Measurements from ENCODE around the gene NAA25. TPM values are rescaled to one million over a fixed set of nuclear protein-coding genes. Genes with fewer than 3 reads are reported as not detected.

The NAA25 gene
- total and polyA plus RNA-seq, 2 donors (not counting 1 experiment from before 2014, with no cell fraction given), result 5.9 to 40.8 TPM

DNA sequence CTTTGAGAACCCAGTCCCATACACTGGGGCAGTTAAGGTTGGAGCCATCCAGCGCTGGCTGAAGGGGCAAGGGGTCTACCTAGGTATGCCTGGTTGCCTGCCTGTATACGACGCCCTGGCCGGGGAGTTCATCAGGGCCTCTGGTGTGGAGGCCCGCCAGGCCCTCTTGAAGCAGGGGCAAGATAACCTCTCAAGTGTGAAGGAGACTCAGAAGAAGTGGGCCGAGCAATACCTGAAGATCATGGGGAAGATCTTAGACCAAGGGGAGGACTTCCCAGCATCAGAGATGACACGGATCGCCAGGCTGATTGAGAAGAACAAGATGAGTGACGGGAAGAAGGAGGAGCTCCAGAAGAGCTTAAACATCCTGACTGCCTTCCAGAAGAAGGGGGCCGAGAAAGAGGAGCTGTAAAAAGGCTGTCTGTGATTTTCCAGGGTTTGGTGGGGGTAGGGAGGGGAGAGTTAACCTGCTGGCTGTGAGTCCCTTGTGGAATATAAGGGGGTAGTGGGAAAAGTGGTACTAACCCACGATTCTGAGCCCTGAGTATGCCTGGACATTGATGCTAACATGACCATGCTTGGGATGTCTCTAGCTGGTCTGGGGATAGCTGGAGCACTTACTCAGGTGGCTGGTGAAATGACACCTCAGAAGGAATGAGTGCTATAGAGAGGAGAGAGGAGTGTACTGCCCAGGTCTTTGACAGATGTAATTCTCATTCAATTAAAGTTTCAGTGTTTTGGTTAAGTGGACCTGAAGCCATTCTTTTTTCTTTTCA, 86.2 kb downstream of the NAA25 start:
- Mint-ChIP-seq H3K27ac (peak overlapping the region; percentile 61), H3K9me3 (ENCODE audit: insufficient read depth) (no peaks in the 10 kb centered on the region), H3K27me3 (no peaks in the 10 kb centered on the region), H3K4me1 (peaks cover 61% of the 10 kb centered on the region), H3K4me3 (no peak overlapping the region)
- intact Hi-C loops (cut with micrococcal nuclease), result no loop called here
- Histone ChIP-seq H3K27me3 (replicated peaks in 1 of 4; ENCODE audit: control extremely low read depth in 1 of 4, control insufficient read depth in 3 of 4, insufficient read depth in 4 of 4, low read length in 3 of 4) (no peaks in the 10 kb centered on the region), H3K4me3 (ENCODE audit: control extremely low read depth in 1 of 5, extremely low read depth in 1 of 5, insufficient read depth in 1 of 5, low read depth in 2 of 5, low read length in 4 of 5) (no peak overlapping the region), H3K27ac (ENCODE audit: low read length in 2 of 2) (peak overlapping the region in 1 of 2 donors; percentile 19), H2AFZ (ENCODE audit: insufficient read depth, low read depth, low read length, poor library complexity, severe bottlenecking) (no peak overlapping the region), H4K20me1 (ENCODE audit: control insufficient read depth, insufficient read depth, low read length, poor library complexity, severe bottlenecking) (peaks cover 69% of the 10 kb centered on the region), H3K79me2 (ENCODE audit: control insufficient read depth, insufficient read depth, low read length) (peaks cover 60% of the 10 kb centered on the region), H3K4me2 (replicated peaks; ENCODE audit: low read depth, low read length, poor library complexity, severe bottlenecking) (no peak overlapping the region), H3K9me3 (ENCODE audit: control extremely low read depth in 1 of 3, control insufficient read depth in 2 of 3, insufficient read depth in 1 of 3, low read length in 2 of 3) (no peaks in the 10 kb centered on the region), H3K9ac (ENCODE audit: low read length) (no peak overlapping the region), H3K4me1 (ENCODE audit: control insufficient read depth in 2 of 2, insufficient read depth in 2 of 2, low read length in 2 of 2) (peaks cover 29 to 34% of the 10 kb centered on the region in 2 donors), H3K36me3 (replicated peaks in 1 of 2; ENCODE audit: control extremely low read depth in 1 of 2, control insufficient read depth in 1 of 2, extremely low read depth in 1 of 2, insufficient read depth in 2 of 2, low read length in 1 of 2) (peaks cover 33 to 68% of the 10 kb centered on the region in 2 experiments)
- 92% methylated on average over 9 of the region's 11 CpGs for WGBS (ENCODE audit: insufficient coverage)
- no peak for ATAC-seq (ENCODE audit: low read depth)
- TF ChIP-seq, protein P1, sequence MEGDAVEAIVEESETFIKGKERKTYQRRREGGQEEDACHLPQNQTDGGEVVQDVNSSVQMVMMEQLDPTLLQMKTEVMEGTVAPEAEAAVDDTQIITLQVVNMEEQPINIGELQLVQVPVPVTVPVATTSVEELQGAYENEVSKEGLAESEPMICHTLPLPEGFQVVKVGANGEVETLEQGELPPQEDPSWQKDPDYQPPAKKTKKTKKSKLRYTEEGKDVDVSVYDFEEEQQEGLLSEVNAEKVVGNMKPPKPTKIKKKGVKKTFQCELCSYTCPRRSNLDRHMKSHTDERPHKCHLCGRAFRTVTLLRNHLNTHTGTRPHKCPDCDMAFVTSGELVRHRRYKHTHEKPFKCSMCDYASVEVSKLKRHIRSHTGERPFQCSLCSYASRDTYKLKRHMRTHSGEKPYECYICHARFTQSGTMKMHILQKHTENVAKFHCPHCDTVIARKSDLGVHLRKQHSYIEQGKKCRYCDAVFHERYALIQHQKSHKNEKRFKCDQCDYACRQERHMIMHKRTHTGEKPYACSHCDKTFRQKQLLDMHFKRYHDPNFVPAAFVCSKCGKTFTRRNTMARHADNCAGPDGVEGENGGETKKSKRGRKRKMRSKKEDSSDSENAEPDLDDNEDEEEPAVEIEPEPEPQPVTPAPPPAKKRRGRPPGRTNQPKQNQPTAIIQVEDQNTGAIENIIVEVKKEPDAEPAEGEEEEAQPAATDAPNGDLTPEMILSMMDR (IDR thresholded peaks at IDR 0.05), result no peak
- TF ChIP-seq EZH2 (IDR thresholded peaks at IDR 0.05; ENCODE audit: borderline replicate concordance, insufficient read depth, low read depth, low read length, poor library complexity, severe bottlenecking), result no peak
- ChIA-PET CTCF (interaction anchor here (0.7 to 1.9 kb wide), 4 partner anchors 8 to 77 kb away, joined by 3 to 5 read pairs (median 4); partner anchors contain the start of gene TMEM116), POLR2A (no interaction called here)
- DNase-seq, result no peak

GRCh38 chr12:112020947-112021457, 87.6 kb downstream of the NAA25 start:
- TF ChIP-seq EZH2 (IDR thresholded peaks at IDR 0.05; ENCODE audit: borderline replicate concordance, insufficient read depth, low read depth, low read length, poor library complexity, severe bottlenecking), result no peak
- TF ChIP-seq, protein P1 (IDR thresholded peaks at IDR 0.05), result no peak
- Mint-ChIP-seq H3K27me3 (no peaks in the 10 kb centered on the region), H3K9me3 (ENCODE audit: insufficient read depth) (peaks cover 2% of the 10 kb centered on the region), H3K27ac (no peak overlapping the region), H3K4me1 (peaks cover 63% of the 10 kb centered on the region), H3K4me3 (no peak overlapping the region)
- ChIA-PET POLR2A (interaction anchor here (0.6 to 0.7 kb wide), 2 partner anchors 11 to 22 kb away, joined by 3 to 8 read pairs; no protein-coding TSS in a partner anchor), CTCF (interaction anchor here (0.8 to 1.5 kb wide), 4 partner anchors 8 to 177 kb away, joined by 3 to 4 read pairs (median 4); partner anchors contain the start of genes ERP29 and TMEM116)
- ATAC-seq (ENCODE audit: low read depth) (no peak), DNase-seq (no peak)
- peaks cover 80% of the 10 kb centered on the region for H4K20me1 ChIP-seq (ENCODE audit: control insufficient read depth, insufficient read depth, low read length, poor library complexity, severe bottlenecking)
- peaks cover 38 to 82% of the 10 kb centered on the region in 2 experiments for H3K36me3 ChIP-seq (replicated peaks in 1 of 2; ENCODE audit: control extremely low read depth in 1 of 2, control insufficient read depth in 1 of 2, extremely low read depth in 1 of 2, insufficient read depth in 2 of 2, low read length in 1 of 2)
- H3K27ac ChIP-seq (ENCODE audit: low read length in 2 of 2), result no peak overlapping the region
- WGBS (ENCODE audit: insufficient coverage), result 96% methylated on average over 6 of the region's 8 CpGs
- no peak overlapping the region for H2AFZ ChIP-seq (ENCODE audit: insufficient read depth, low read depth, low read length, poor library complexity, severe bottlenecking)
- H3K4me2 ChIP-seq (replicated peaks; ENCODE audit: low read depth, low read length, poor library complexity, severe bottlenecking), result no peak overlapping the region
- peaks cover 0 to 2% (median 0%) of the 10 kb centered on the region in 3 donors for H3K9me3 ChIP-seq (ENCODE audit: control extremely low read depth in 1 of 3, control insufficient read depth in 2 of 3, insufficient read depth in 1 of 3, low read length in 2 of 3)
- H3K9ac ChIP-seq (ENCODE audit: low read length), result no peak overlapping the region
- H3K4me1 ChIP-seq (ENCODE audit: control insufficient read depth in 2 of 2, insufficient read depth in 2 of 2, low read length in 2 of 2), result peaks cover 36 to 43% of the 10 kb centered on the region in 2 donors
- H3K27me3 ChIP-seq (replicated peaks in 1 of 4; ENCODE audit: control extremely low read depth in 1 of 4, control insufficient read depth in 3 of 4, insufficient read depth in 4 of 4, low read length in 3 of 4), result no peaks in the 10 kb centered on the region
- H3K79me2 ChIP-seq (ENCODE audit: control insufficient read depth, insufficient read depth, low read length), result peaks cover 74% of the 10 kb centered on the region
- intact Hi-C loops (cut with micrococcal nuclease), result no loop called here
- H3K4me3 ChIP-seq (ENCODE audit: control extremely low read depth in 1 of 5, extremely low read depth in 1 of 5, insufficient read depth in 1 of 5, low read depth in 2 of 5, low read length in 4 of 5), result no peak overlapping the region

Measured in B cell (primary cell).